ENCODE measurements around the gene CUL3.

CUL3 gene

DNA sequence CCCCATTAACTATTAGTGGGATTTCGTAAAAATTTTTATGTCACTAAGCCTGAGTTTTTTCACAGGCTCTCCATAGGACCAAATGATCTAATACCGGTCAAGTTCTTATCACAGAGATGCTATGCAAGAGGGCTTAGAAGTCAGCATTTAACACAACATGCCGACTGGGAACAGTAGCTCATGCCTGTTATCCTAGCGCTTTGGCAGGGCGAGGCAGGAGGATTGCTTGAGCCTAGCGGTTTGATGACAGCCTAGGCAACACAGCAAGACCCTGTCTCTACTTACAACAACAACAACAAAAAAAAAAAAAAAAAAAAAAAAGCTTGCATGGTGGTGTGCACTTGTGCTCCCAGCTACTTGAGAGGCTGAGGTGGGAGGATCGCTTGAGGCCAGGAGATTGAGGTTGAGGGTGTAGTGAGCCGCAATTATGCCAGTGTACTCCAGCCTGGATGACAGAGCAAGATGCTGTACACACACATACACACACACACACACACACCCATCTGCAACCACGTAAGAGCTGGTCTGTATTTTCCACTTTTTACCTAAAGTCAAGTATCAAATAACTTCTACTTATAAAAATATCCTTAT, 115.7 kb downstream of the CUL3 start:
- DNase-seq (ENCODE audit: low read depth) = no peak

DNA sequence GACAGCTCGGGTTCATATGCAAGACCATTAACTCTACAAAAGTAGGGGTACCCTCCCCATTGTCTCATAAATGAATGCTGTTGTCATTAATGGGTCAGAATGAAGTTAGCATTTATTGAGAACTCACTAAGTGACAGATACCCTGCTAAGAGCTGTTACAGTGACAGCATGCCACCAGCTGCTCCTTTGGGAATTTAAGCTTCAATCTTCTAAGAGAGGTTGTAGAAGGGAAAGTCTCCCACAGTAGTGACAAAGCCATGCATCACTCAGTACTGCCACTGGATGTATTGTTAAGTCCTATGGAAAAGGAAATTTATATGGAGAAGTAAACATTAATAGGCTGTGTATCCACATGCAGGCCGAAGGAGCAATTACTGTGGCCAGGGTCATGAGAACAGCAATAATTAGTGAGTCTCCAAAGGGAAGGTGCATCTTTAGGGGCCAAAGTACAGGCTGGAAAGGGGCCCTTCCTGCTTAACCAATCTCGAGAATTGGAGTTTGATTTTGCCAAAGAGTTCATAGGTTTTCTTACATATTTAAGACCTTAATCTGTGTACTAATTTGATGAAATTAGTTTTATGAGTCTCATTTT, 118.8 kb downstream of the CUL3 start:
- DNase-seq (ENCODE audit: low read depth) = no peak

DNA sequence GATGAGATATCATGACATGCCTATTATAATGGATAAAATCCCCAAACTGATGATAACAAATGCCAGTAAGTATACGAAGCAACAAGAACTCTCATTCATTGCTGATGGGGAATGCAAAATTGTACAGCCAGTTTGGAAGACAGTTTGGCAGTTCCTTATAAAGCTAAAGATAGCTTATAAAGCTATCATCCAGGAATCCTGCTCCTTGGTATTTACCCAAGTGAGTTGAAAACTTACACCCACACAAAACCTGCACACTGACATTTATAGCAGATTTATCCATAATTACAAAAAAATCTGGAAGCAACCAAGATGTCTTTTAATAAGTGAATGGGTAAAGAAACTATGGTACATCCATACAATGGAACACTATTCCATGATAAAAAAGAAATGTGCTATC, 123.8 kb downstream of the CUL3 start:
- DNase-seq (ENCODE audit: low read depth) = no peak

DNA sequence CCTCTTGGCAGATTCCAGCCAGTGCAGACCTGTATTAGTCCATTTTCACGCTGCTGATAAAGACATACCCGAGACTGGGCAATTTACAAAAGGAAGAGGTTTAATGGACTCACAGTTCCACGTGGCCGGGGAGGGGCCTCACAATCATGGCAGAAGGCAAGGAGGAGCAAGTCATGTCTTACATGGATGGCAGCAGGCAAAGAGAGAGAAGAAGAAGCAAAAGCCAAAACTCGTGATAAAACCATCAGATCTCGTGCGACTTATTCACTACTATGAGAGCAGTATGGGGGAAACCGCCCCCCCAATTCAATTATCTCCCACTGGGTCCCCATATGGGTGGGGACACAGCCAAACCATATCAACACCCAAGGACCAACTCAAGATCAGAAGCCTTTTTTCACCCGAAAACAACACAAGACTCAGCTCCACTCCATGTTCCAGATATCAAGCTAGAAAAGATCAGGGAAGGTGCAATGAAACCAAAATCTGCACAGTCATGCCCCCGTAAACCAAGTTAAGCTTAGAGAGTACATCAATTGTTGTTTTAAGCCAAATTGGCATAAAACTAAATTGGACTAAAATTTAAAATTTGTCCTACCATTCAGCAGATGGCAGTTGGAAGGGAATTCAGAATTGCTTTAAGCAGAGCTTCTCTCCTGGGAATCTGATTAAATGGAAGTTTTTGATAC, 127.6 kb downstream of the CUL3 start:
- no peak for DNase-seq (ENCODE audit: low read depth)

DNA sequence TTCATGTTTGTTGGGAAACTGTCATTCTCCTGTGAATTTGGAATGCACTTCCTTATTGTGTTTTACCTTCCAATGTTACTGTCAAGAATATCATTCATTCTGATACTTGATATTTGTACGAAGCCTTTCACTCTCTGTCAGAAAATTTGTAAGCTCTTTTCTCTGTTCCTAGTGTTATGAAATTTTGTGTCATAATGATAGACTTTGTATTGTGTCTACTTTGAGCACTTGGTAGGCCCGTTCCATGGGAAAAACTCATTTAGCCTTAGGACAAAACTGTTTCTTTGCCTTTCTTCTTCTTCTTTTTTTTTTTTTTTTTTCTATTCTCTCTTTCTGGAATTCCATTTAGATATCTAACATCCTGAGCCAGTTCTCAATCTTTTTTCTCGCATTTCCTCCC, 131.3 kb downstream of the CUL3 start:
- DNase-seq (ENCODE audit: low read depth) = no peak

DNA sequence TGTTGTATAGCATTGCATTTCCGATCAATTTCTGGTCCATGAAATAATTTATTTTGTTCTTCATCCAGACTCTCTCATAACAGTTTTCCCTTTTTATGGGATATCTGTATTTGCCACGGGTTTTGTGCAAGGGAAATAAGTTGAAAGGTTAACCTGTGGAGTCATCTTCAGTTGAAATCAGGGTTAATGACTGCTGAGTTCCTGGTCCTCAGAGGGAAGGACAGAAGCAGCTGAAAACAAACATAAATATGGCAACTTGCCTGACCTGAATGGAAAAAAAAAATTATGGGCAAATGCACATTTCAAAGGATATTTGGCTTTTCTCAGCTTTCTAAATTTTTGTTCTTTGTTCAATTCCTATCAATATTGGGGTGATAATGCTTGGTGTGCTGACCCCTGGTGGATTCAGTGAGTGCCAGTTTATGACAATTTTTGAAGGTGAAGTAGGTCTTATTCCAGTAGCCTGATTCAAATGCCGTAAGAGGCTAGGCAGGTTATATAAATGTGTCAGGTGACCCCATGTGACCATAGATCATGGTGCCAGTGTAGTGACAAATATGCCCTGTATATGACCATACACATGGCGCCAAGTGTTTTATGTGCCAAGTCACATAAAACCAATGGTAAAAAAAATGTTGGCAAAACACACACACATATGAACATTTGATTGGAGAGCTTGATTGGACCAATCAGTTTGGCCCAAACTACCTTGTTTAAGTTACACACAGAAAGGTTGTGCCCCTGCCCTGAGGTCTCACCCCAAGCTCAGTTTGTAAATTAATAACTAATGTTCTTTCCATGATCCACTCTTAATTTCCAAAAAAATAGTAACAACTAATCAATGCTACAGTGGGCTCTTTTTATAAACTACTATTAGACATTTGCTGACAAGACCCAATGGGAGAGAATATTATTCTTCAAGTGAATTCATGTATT, 135.7 kb downstream of the CUL3 start:
- DNase-seq (ENCODE audit: low read depth) = no peak

DNA sequence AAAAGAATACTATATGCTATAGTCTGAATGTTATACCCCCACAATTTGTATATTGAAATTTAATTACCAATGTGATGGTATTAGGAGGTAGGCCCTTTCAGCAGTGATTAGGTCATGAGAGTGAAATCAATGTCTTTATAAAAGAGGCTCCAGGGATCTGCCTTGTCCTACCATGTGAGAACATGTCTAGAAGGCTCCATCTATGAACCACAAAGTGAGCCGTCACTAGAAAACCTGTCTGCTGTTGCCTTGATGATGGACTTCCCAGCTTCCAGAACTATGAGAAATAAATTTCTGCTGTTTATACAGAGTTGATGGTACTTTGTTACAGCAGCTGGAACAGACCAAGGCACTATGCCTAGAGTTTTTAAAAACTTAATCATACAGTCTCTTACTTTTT, 136.9 kb downstream of the CUL3 start:
- no peak for DNase-seq (ENCODE audit: low read depth)

DNA sequence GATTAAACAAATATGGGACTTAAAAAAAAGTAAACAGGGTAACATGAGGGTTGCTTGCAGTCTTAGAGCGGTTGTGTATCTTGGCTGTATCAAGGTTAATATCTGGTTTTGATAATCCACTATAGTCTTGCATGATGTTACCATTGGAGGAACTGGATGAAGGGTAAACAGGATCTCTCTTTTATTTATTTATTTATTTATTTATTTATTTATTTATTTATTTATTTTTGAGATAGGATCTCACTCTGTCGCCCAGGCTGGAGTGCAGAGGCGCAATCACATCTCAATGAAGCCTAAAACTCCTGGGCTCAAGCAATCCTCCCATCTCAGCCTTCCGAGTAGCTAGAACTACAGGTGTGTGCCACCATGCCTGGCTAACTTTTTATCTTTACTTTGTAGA, 140.4 kb downstream of the CUL3 start:
- DNase-seq (ENCODE audit: low read depth) = no peak

DNA sequence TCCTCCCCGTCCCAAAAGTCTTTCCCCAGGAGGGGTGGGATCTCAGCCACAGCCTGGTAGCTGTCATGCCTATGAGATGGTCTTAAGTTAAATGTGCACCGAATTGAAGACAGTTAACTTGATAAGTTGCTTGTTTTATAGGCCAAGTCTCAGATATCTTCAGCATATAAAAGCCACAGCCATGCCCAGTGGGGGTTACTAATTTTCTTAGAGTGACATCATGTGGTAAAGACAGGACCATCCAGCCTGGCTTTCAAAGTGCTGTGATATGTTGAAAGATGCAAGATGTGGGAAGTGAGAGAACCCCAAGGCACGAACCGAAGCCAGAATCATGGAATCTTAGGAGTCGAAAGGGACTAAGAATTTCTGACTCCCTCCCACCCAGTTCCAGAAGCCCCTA, 141.1 kb downstream of the CUL3 start:
- DNase-seq (ENCODE audit: low read depth) = no peak

DNA sequence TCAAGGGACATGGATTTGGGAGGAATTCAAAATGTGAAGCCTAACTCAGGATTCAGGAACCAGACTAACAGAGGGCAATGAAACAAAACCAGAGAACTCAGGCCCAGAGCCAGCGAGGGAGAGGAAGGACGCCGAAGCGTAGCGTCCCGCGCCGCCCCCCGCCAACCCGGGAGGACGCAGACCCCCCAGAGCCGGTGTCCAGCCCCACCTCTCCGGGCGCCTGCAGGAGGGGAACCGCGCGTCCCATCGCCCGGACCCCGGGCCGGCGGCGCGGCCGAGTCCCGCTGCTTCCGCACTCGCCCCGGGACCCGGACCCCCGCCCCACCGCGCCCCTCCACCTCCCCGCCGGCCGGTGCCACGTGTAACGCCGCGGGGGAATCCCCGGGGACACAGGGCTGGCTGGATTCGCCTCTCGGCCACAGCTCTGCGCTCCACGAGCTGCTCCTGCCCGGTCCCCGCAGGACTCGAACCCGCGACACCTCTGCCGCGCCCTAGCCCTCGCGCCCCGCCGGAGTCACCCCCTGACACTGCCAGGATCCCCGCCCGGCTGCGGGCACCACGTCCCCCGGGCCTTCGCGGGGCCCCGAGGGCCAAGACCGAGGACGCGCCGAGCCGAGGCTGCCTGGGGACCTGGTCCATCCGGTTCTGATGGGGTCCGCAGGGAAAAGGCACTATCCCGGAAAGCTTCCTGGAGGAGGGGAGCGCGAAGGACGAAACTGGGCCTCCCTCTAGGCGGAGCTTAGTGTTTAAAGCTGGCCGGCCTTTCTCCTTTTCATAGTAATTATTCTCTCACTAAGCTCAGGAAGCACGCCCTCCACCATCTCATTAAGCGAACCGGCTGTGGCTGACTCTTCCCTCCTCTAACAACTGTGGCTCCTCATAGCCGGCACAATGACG, 142.8 kb downstream of the CUL3 start:
- DNase-seq (ENCODE audit: low read depth) = no peak

DNA sequence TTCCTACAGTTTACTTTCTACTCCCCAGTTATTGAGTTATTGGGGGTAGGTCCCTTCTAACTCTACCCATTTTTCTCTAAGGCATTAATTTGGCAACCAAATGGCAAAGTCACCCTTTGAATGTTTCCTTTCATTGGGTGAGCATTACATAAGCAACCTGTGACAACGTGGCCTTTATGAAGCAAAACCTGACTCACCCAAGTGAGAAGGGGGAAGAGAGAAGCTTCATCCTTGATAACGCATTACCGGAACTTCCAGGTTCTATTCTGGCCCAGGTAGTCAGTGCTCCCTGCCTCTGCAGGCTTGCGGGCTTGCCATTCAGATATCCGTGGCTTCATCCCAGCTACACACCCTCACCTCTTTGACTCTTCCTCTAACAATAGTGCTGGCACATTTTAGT, 144.2 kb downstream of the CUL3 start:
- DNase-seq (ENCODE audit: low read depth) = no peak

DNA sequence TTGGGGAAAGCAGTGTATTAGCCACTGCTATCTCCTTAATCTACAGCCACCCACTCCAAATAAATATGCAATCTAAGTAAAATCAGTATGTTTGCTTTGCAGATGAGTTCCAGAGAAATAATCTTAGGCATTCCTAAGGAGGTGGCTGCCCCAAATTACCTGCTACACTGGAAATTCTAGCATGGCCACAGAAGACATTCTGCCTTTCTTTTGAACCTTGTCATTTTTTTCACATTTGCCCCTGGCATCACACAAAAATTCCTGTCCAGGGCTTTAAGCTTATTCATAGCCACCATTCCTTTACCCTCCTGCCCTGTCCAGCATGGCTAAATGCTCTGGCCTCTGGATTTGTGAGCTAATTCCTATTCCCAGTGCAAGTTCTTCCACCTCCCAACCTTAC, 146.4 kb downstream of the CUL3 start:
- no peak for DNase-seq (ENCODE audit: low read depth)

DNA sequence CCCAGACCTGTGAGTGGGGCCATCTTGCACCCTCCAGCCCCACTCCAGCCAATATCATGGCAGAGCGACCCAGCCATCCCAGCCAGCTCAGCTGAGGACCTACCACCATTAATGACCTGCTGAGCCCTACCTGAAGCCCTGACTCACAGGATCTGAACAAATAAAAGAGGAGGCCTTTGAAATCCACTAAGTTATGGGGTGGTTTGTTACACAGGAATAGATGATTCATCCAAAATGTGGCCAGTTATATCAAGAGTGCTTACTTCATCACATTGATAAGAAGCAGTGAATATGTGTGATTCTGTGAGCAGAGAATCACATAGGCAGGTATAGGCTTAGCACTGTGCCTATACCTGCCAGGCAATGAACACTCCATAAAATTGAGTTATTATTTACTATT, 148.5 kb downstream of the CUL3 start:
- no peak for DNase-seq (ENCODE audit: low read depth)

DNA sequence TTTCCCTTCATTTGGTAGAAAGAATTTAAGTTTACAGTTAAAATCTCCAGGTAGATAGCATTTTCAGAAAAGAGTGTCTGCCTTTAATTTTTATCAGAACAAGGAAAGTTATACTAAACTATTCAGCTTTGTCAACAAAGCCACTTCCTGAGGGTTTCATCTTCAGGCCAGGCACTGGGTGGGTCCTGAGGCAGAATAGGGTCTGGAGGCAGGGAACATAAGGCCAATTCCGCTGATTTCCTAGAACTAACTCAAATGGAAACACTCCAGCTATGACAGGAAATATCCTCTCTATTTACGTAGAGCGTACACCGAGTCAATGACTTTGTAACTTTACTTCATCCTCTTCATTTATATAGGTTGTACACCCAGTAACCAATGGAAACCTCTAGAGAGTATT, 150.5 kb downstream of the CUL3 start:
- no peak for DNase-seq (ENCODE audit: low read depth)

DNA sequence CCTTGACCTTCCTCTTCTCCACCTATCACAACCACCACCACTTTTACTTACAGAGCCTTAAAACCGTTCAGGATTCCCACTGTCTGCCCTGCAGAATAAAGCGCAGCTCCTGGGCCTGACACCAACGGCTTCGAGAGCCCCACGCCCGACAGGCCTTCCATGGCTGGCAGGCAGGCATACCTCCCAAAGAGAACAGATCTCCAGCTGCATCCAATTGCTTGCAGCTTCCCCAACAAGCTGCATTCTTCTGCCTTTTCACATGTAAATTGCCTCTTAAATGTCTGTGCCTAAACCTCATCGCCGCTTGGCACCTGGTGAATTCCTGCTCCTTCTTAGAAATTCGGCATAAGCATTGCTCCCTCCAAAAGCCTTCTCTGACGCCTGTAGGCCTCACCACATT, 151.7 kb downstream of the CUL3 start:
- no peak for DNase-seq (ENCODE audit: low read depth)

DNA sequence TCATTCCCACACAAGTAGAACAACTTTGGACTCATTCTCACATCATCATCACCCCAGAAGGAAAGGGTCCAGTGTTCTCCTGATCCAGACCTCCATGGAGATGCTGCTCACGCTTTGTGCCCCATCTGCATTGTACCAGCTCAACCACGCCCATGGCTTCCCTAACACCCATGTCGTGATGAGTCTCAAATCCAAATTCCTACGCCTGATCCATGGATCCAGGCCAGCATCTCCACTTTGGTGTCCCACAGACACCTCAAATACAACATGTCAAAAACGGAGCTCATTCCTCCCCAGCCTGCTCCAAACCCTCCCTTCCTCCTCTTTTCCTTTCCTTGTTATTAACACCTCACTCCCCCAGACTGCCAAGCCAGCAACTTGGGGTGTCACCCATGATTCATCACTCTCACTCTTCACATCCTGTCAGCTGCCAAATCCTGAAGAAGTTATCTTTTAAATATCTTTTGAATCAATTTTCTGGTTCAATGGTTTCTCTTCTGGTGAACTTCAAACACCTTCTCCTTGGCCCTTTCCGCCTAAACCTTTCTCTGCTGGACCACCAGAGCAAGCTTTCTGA, 153.1 kb downstream of the CUL3 start:
- no peak for DNase-seq (ENCODE audit: low read depth)

DNA sequence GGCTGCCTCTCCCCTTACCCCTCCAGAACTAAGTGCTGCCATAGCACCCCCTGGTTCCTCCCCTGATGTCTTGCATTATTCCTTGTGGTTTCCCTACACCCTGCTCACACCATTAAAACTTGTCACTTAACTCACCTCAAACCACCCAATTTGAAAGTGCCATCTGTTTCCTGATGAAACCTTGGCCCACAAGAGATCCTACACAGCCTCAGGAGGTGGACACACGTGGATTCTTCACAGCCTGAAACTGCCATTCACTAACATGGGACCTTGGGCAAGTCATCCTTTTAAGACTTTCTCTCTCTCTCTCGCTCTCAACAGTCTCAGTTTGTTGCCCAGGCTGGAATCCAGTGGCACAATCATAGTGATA, 155.7 kb downstream of the CUL3 start:
- DNase-seq (ENCODE audit: low read depth) = no peak

DNA sequence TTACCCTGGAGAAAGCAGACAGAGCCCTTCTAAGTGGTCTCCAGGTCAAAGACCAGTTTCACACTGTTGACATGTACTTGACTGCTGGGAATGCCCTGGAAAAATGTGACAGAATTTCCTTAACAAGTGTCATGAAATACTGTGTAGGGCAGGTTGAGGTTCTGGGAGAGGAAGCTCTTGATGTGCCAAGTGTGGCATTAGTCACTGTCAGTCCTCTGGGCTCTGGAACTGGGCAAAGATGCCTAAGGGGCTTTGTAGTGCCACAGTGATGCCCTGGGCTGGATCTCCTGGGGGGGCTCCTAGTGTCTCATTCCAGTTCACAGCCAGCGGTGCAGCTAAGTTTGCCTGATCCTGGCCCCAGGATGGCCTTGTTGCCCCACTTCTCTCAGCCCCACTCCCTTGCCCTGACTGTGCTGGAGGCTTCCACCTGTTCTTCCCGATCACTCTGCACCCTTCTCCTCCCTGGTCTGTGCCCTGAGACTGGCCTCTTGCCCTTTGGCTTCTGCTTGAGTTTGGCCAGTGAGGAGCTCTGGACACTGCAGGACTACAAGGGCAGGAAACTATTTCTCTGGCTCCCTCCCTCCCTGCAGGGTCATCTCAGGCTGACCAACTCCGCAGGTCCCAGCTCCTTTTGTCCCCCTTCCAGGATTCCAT, 156.2 kb downstream of the CUL3 start:
- DNase-seq (ENCODE audit: low read depth) = no peak

DNA sequence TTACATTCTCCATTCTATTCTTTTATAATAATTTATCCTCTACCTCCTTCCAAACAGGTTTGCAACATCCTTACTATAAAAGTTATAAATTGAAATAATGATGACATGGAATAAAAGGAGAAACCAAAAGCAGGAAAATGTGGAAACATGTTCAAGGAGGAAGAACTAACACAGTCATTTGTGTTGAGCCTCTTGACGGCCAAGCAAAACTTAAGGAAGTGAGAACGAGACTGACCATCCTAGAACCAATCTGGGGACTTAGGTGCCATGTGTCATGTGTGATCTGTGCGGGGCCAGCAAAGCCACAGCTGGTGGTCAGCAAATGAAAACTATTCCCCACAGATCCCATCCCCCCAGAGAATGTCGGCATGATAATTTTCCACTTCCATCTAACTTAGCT, 157.7 kb downstream of the CUL3 start:
- no peak for DNase-seq (ENCODE audit: low read depth)

DNA sequence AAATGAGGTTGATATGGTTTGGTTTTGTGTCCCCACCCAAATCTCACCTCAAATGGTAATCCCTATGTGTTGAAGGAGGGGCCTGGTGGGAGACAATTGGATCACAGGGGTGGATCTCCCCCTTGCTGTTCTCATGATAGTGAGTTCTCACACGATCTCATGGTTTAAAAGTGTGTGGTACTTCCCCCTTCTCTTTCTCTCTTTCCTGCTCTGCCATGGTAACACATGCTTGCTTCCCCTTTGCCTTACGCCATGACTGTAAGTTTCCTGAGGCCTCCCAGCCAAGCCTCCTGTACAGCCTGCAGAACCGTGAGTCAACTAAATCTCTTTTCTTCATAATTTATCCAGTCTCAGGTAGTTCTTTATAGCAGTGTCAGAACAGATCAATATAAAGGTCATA, 158.5 kb downstream of the CUL3 start:
- DNase-seq (ENCODE audit: low read depth) = no peak

DNA sequence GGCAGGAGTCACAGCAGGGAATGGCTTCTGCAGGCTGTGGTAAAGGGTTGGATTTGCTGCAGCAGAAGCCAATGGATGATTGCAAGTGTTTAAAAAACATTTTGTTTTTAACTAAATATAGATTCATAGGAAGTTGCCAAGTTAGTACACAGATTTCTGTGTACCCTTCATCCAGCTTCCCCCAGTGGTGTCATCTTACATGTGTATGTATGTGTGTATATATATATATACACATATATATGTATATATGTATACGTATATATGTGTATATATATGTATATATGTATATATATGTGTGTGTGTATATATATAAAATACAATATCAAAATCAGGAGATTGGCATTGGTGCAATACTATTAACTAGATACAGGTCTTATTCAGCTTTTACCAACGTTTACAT, 164.1 kb downstream of the CUL3 start:
- DNase-seq (ENCODE audit: low read depth) = no peak
